GM12875 (cell line): ENCODE data around the gene KLHL28.

ENCODE experiments used
- H3K4me3 ChIP-seq: one replicate; pipeline ENCODE4 v1.5.1; 2011; ENCODE audit warnings: low read depth, low read length, control low read depth
- CTCF ChIP-seq: IDR thresholded peaks from 2 replicates; pipeline ENCODE4 v1.5.1; 2011; ENCODE audit warnings: low read depth, mild to moderate bottlenecking, control low read depth, inconsistent platforms, low read length, moderate library complexity, borderline replicate concordance; ENCODE audit not compliant: insufficient read depth

Gene KLHL28

GRCh38 chr14:44968714-44969113 lies 7.0 kb upstream of the KLHL28 start:
- no peak for TF ChIP-seq CTCF
- no peak overlapping the region for H3K4me3 ChIP-seq

GRCh38 chr14:44966601-44967336 lies 5.0 kb upstream of the KLHL28 start:
- H3K4me3 ChIP-seq, result peak overlapping the region; percentile 27
- no peak for TF ChIP-seq CTCF

- H3K4me3 ChIP-seq, result peak overlapping the region; percentile 84
- TF ChIP-seq CTCF, result no peak
Measured at GRCh38 chr14:44963775-44964380, 2.1 kb upstream of the KLHL28 start.

- TF ChIP-seq CTCF, result no peak
Measured at GRCh38 chr14:44963044-44963528, 1.3 kb upstream of the KLHL28 start.

GRCh38 chr14:44962334-44963043 lies 742 bp upstream of the KLHL28 start:
- no peak for TF ChIP-seq CTCF
- H3K4me3 ChIP-seq, result peak overlapping the region; percentile 84

More at GRCh38 chr14:44963044-44963528, 1.3 kb upstream of the KLHL28 start:
- peak overlapping the region; percentile 84 for H3K4me3 ChIP-seq

GRCh38 chr14:44961151-44961553 lies 595 bp downstream of the KLHL28 start:
- H3K4me3 ChIP-seq, result peak overlapping the region; percentile 78
- no peak for TF ChIP-seq CTCF
